Measurements from ENCODE around the gene GRIK4. TPM values are rescaled to one million over a fixed set of nuclear protein-coding genes. Genes with fewer than 3 reads are reported as not detected.

The GRIK4 gene
- total RNA-seq, 1 experiment from 2014 or later = 3.3 TPM

- Mint-ChIP-seq H3K27ac (no peak overlapping the region), H3K9me3 (no peaks in the 10 kb centered on the region), H3K4me1 (peaks cover 8% of the 10 kb centered on the region; the same call in 1 of the 2 replicates), H3K4me3 (no peak overlapping the region), H3K27me3 (ENCODE audit: low read depth) (no peaks in the 10 kb centered on the region; the same call in 1 of the 2 replicates), H3K36me3 (no peaks in the 10 kb centered on the region)
- no peak for DNase-seq (ENCODE audit: low spot score)
- ChIA-PET POLR2A (interaction anchor here (0.5 kb wide), 1 partner anchor 1957 kb away, joined by 5 read pairs; no protein-coding TSS in a partner anchor), CTCF (interaction anchor here (1.0 to 1.9 kb wide), 5 partner anchors 12 to 137 kb away, joined by 3 to 7 read pairs (median 5); no protein-coding TSS in a partner anchor)
- TF ChIP-seq ZNF281 (CRISPR knock-in tag; IDR thresholded peaks at IDR 0.05) = no peak
- no peak for TF ChIP-seq ERG (CRISPR knock-in tag; IDR thresholded peaks at IDR 0.05)
- TF ChIP-seq E2F4 (CRISPR knock-in tag; IDR thresholded peaks at IDR 0.05; ENCODE audit: borderline replicate concordance, low read depth) = no peak
- no peak for TF ChIP-seq JAZF1 (CRISPR knock-in tag; IDR thresholded peaks at IDR 0.05)
- no peak for TF ChIP-seq ZNF423 (CRISPR knock-in tag; IDR thresholded peaks at IDR 0.05)
- TF ChIP-seq ZNF138 (CRISPR knock-in tag; conservative IDR thresholded peaks at IDR 0.05) = no peak
- TF ChIP-seq USF1 (CRISPR knock-in tag; IDR thresholded peaks at IDR 0.05) = no peak
- TF ChIP-seq ZNF512 (CRISPR knock-in tag; IDR thresholded peaks at IDR 0.05; ENCODE audit: borderline replicate concordance) = no peak
- no peak for TF ChIP-seq NFATC4 (CRISPR knock-in tag; IDR thresholded peaks at IDR 0.05)
- no peak for TF ChIP-seq RELA (CRISPR knock-in tag; IDR thresholded peaks at IDR 0.05; ENCODE audit: borderline replicate concordance)
- no peak for TF ChIP-seq ETV6 (CRISPR knock-in tag; IDR thresholded peaks at IDR 0.05)
- ATAC-seq = no peak
Observed at GRCh38 chr11:120814531-120815318, 303.2 kb downstream of the GRIK4 start.

- TF ChIP-seq JUN (CRISPR knock-in tag; IDR thresholded peaks at IDR 0.05) (no peak), CREM (CRISPR knock-in tag; IDR thresholded peaks at IDR 0.05) (no peak), STAT6 (CRISPR knock-in tag; conservative IDR thresholded peaks at IDR 0.05; ENCODE audit: low read depth) (no peak)
- ATAC-seq = peak; percentile 69
- H3K4me3 Mint-ChIP-seq = no peak overlapping the region
- H3K4me1 Mint-ChIP-seq = peaks cover 8% of the 10 kb centered on the region; the same call in 1 of the 2 replicates
- H3K27me3 Mint-ChIP-seq (ENCODE audit: low read depth) = no peaks in the 10 kb centered on the region; the same call in 1 of the 2 replicates
- peak; percentile 32 for DNase-seq (ENCODE audit: low spot score)
- no peak overlapping the region for H3K27ac Mint-ChIP-seq
- CTCF ChIA-PET = interaction anchor here (1.0 to 1.9 kb wide), 4 partner anchors 13 to 137 kb away, joined by 4 to 7 read pairs (median 6); no protein-coding TSS in a partner anchor
- H3K36me3 Mint-ChIP-seq = no peaks in the 10 kb centered on the region
- POLR2A ChIA-PET = interaction anchor here (1.1 kb wide), 1 partner anchor 84 kb away, joined by 7 read pairs; no protein-coding TSS in a partner anchor
- no peaks in the 10 kb centered on the region for H3K9me3 Mint-ChIP-seq
Observed at GRCh38 chr11:120815319-120816100, 304.0 kb downstream of the GRIK4 start.

Data from WTC11 (cell line).